HG03175 (cell line): ENCODE data around the gene TRIM3.

ENCODE experiments used
- ATAC-seq: cut with Tn5 transposase; IDR thresholded peaks from one replicate; pipeline ENCODE4 v1.9.1; 2021; ENCODE audit warnings: mild to moderate bottlenecking, moderate library complexity; ENCODE audit not compliant: unreplicated experiment

Gene TRIM3

DNA sequence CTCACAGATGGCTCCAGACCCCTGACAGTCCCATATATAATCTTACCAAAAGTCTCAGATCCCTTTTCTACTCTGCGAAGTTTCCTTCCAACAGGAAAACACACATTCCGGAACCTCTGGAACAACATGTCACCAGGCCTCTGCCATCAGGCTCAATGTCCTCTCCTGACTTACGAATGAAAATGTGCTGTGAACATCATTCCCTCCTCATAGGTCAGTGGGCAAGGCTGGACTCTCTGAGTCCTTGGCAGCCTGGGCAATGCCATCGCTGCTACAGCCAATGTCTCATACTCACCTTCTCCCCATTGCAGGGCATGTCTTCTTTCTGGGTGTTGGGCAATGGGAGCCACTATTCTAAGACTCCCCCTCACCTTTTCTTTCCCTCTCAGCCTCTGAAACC, 31.3 kb downstream of the TRIM3 start:
- ATAC-seq = no peak

DNA sequence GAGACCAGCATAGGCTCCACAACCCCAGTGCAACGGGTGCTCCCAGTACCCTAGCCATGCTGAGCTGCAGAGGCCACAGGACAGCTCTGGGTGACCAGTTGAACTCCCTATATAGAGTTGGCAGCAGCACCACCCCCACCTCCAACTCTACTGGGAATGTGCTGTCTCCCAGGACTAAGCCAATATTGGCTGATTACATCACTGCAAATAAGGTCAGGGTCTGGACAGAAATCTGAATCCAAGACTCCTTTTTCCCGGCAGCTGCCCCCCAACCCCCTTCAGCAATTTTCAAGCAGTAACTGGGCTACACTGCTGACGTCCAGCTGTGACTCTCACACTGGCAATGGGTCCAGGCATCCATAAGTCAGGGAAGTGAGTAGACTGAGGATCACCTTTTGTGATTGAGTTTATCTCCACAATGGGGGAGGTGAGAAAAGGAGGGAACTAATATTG, 32.8 kb downstream of the TRIM3 start, which contains the start of gene HPX:
TSS of gene HPX (minus strand) at position 82 of the 453 bp plus-strand sequence. CDS start at position 58, 24 bp downstream.
- ATAC-seq = no peak

DNA sequence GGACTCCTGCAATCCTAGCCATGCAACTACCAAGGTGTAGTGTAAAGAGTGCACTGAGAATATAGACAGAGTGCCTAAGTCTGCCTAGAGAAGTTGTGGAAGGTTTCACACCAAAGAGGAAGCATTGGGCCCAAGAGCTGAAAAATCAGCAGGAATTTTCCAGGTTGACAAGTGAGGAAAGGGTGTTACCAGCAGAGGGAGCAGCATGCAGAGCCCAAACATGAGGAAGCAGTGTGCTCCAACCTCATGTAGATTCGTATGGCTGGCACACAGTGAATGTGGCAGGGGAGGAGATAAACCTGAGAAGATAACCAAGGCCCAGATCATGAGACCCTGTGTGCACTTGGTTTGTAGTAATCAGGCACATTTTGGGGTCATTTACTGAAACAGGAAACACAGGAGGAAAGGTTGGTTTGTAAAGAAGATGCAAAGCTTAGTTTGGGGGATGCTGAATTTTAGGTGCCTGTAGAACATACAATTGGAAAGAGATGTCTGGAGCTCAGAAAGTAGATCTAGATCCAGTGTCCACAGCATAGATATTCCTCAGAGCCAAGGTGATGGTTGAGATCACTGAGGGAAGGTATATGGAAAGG, 34.7 kb downstream of the TRIM3 start:
- ATAC-seq = no peak

DNA sequence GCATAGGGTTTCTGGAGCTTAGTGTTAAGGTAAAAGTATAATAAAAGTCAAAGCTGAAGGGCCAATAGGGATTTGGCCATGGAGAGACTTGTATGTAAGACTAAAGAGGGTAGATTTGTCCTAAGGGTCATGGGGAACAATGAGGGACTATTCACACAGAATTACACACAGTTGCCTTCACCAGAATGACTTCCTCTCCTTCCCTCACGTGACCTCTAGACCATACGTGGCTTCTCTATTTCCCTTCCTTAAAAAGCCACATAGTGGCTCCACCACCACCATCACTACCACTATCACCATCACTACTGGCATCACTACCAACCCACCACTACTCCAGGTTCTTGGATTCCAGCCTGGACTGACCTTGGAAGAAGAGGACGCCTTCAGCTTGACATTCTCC, 35.7 kb downstream of the TRIM3 start:
- ATAC-seq = no peak

DNA sequence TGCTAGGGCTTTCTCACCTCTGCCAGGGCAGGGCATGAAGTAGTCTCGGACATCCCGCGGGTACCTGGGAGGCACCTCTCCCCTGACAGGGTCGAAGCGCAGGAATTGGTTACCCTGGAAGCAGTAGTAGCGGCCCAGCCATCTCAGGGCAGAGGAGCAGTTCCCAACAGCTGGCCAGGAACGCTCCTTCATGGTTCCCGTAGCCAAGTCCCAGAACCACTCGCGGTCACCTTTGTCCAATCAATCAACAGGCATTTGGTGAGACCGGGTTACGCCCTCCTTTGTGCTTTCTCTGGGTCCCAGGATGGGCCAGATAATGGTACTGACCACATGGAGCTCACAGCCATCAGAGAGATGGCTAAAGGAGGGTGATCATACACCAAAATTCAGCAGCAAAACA, 36.3 kb downstream of the TRIM3 start:
- no peak for ATAC-seq

DNA sequence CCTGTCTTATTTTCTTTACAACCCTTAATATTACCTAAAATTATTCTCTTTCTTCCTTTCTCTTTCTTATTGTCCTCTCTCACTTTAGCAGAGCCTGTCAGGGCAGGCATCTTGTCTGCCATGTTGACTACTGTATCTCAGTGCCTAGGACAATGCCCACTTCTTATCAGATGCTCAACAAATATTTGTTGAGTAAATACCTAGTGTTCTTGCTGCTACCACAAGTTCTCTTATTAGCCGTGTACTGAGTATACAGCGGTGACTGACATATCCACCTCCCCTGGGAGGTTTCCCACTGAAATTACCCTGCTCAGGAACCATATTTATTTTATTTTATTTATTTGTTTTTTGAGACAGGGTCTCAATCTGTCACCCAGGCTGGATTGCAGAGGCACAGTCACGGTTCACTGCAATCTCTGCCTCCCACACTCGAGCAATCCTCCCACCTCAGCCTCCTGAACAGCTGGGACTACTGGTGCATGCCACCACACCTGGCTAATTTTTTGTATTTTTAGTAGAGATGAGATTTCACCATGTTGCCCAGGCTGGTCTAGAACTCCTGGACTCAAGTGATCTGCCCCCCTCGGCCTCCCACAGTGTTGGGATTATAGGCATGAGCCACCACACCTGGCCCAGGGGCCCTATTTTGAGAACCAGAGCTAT, 39.6 kb downstream of the TRIM3 start:
- no peak for ATAC-seq

DNA sequence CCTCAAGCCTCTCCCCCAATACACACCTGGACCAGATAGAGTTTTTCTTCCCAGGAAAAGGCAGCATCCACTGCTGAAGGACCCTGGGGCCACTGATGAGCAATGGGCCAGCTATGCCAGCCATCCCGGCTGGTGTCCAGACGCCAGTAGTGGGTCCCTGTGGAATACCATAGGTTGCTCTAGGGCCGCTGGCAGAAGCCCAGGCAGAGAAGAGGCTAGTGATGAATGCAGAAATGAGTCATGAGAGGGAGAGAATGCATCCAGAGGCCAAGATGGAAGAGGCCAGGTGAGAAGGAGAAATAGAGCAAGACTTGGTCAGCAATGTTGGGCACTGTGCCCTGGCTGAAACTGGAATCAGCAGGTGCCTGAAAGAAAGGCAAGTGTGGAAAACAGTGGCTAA, 41.9 kb downstream of the TRIM3 start:
- no peak for ATAC-seq

DNA sequence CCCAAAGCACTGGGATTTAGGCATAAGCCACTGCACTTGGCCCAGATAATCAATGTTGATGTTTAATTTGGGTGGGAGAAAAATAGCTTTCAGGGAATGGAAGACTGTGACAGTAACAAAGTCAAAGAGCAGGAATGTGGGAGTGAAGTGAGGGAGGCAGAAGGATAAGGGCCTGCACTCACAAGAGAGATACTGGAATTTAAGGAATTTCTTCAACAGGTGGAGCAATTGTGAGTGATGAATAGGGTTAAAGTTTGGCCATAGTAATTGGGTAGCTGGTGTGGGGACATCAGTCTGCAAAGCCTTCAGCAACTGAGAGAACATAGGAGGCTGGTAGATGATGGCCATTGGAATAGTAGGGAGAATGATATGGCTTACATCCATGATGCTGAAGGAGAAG, 46.2 kb downstream of the TRIM3 start:
- ATAC-seq = no peak

DNA sequence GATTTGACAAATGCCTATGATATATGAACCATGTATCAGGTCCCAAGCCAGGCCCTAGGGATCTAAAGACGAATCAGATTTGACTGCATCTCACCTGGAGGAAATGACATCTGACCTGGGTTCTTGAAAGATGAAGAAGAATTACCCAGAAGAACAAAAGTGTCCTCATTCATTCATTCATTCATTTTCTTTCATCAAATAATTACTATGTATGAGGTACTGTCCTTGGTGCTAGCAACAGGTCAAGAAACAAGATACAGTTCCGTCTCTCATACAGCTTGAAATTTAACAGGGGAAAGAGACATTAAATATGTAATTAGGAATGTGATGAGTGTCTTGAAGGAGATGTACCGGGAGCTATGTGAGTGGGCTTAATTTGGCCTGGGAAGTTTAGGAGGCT, 53.1 kb downstream of the TRIM3 start:
- ATAC-seq = no peak

DNA sequence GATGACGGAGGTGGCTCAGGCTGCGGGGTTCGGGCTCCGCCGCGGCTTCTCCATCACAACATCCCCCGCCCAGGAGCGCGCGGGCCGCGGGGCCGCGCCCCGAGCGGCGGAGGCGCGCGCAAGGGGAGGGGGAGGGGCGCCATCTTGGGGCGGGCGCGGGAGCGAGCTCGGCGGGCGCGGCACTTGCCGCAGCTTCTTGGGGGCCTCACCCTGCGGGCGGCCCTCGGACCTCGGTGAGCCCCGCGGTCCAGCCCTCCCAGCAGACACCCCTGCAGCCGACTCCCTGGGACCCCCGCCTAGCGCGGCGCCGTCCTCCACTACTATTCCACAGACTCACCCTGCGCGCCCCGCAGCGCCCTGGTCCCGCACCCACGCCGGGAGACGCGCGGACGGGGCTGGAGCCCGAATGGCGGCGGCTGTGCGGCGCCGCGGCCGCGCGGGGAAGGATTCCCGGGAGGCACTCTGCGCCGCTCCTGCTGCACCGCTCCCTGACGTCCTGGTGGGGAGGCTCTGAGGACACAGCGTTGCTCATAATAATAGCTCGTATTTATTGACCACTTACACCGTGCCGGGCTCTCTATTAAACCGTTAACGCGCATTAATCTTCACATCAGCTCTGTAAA, 54.6 kb downstream of the TRIM3 start, which contains the start of gene APBB1:
TSS of gene APBB1 (minus strand) at position 86 of the 623 bp plus-strand sequence. CDS start 7,747 bp downstream, outside the sequence.
- no peak for ATAC-seq

DNA sequence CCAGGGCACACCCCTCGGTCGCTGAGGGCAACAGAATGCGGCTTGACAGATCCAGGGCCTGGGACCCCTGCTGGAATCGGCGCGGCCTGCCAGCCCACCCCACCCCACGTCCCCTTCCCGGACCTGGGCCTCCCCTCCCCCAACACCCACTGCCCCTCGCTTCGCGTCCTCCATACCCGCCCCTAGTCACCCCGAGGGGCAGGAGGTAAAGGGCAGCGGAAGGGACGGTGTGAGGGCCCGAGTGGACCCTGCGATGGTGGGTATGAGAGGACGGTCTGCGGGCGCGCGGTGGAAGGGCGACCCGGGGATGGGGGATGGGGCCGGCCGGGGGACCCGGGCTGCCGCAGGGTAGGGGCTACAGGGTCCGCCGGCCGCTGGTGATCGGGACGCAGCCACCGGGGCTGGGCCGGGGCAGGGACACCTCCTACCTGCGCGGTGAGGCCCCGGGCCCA, 55.2 kb downstream of the TRIM3 start:
- no peak for ATAC-seq

DNA sequence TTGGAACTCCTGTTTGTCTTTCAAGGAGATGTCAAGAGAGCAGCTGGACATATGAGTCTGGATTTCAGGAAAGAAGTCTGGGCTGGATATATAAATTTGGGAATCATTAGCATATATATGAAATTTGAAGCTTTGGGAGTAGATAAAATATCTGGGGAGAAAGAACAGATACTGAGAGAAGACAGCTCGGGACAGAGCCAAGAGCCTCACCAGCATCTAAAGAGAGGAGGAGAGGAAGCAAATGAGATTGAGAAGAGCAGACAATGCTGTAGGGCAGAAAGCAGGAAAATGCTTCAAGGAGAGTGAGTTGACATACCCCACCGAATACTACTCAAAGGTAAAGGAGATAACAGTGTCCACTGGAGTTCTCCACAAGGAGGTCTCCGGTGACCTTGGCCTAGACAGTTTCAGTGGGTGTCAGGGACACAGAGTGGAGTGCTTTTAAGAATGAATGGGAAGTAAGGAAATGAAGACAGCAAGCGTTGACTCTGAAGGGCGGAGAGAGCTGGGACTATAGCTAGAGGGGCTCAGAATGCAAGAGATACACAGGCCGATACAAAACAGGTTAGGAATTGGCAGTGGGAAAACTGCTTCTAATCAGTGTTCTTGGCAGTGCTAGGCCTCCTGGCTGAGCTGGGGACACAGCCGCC, 55.7 kb downstream of the TRIM3 start:
- ATAC-seq = no peak

DNA sequence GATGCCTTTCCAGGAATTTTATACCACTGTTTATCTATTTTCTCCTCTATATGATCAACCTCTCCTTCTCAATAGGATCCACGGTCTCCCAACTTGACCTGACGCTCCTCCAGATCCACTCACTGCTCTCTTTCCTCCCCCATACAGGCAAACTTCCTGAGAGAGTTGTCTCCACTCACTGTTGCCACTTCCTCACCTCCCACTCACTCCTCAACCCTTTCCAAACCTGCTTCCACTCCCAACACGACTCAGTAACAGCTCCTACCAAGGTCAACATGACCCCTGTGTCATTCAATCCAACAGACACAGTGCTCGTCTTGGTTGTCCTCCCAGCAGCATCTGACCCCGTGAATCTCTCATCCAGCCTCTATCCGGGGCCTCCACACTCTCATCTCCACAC, 57.9 kb downstream of the TRIM3 start:
- no peak for ATAC-seq

DNA sequence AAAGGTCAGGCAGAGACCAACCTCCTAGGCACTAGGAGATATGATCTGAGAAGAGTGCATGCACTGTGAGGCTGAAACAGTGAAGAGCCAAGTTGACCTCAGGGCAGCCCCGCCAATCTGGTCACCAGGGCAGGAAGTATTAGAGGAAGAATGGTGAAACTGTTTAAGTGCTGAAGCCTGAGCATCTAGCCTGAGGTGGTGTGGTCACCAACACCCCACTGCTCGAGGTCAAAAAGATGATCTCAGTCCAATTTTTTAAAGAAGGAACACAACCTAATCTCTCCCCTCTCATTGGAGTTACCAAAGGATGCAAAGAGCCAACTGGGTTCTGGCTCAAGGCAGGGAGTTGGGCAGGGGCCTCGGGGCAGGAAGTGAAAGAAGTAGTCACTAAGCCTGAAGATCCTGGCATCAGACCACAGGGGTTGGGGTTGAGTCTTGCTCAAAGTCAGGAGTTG, 58.8 kb downstream of the TRIM3 start:
- ATAC-seq = peak; percentile 48

DNA sequence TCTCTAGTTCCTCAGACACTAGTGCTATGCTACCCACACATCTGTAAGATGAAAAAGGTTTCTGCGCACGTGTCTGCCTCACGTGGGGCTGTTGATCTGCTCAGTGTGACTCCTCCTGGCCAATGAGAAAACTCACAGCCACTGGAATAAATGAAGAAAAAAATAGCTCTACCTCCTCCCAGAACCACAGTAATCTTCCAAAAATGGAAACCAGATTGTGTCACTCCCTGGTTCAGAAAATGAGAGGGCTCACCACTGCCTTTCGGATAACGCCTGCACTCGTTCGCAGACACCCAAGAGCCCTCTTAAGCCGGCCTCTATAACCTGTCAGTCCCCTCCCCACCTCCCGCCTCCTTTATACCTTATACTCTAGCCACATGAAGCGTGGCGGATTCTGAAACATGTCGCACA, 59.9 kb downstream of the TRIM3 start:
- no peak for ATAC-seq

DNA sequence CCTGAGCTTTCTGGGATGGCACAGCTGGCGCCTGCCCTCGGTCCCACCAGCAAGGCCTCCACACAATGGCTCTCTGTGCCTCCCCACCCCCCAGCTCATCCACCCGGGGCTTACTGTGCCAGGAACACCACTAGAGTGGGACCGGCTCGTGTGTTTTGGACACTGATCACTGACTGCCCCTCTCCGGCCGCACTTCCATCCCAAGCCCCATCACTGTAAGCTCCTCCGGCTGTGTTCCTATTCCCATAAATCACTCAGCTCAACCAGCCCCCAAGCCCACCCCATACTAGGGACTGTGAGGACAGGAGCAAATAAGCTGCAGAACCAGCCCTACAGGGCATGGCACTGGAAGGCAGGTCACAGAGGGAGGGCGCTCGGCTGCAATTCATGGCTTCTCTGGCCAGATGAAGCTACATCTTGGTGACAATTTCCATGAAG, 62.1 kb downstream of the TRIM3 start:
- no peak for ATAC-seq

DNA sequence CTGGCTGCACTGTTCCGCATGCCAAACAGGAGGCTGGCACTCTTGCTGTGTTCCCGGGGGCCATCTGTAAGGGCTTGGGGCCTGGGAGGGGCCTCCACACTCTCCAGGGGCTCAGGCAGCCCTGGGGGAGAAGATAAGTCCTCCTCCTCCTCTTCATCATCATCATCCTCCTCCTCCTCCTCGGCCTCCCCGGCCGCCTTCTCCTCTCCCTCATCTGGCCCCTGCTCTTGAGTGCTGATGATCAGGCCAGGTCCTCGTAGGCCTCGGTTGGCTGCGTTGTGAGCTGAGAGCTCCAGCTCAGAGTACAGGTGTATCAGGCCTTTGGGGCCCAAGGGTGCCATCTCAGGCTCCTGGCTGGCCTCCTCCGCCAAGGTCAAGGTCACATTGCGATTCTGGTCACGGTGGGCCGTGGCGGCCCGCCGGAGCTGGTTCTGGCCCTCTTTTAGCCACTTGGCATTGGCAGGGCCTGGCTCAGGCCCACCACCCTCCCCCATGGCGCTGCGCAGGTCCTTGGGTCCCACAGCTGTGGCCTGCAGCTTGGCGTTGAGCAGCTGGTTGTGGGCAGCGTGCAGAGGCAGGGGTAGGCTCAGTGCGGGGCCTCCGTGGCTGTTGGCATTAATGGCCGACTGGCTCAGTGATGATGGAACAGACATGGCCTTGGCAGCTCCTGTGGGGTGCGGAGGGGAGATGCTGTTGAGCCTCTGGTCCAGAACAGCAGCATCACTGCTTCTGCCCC, 62.9 kb downstream of the TRIM3 start:
- ATAC-seq = no peak

DNA sequence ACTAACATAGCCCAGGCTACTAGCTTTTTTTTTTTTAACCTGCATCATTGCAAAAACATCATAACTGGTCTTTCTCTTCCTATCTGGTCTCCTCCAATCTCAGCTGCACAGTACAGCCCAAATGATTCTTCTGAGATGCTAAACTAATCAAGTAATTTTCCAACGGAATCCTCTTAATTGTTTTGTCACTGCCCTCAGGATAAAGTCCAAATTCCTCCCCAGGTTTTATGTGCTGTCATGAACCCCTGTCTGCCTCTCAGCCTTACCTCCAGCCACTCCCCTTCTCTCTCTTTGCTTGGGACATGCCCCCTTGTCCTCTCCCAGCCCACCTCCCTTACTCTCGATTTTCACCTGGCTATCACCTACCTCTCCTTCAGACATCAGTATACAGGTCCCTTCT, 67.4 kb downstream of the TRIM3 start:
- no peak for ATAC-seq

DNA sequence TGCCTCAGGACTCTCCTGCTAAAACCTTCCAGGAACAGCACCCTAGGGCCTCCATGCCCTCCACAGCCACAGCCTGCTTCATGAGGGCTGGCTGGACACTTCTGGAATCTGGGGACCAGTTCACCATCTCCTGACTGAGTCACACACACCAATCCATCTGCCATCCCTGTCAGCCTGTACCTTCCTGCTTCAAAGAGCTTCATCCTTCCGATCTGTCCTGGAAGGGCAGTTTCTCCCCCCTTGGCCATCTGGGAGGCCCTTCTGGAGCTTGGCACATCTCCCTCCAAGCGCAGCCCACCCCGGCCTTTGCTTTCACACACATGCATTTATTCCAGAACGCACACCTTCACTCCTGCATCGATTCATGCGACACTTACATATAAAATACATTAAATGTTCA, 67.9 kb downstream of the TRIM3 start:
- no peak for ATAC-seq

DNA sequence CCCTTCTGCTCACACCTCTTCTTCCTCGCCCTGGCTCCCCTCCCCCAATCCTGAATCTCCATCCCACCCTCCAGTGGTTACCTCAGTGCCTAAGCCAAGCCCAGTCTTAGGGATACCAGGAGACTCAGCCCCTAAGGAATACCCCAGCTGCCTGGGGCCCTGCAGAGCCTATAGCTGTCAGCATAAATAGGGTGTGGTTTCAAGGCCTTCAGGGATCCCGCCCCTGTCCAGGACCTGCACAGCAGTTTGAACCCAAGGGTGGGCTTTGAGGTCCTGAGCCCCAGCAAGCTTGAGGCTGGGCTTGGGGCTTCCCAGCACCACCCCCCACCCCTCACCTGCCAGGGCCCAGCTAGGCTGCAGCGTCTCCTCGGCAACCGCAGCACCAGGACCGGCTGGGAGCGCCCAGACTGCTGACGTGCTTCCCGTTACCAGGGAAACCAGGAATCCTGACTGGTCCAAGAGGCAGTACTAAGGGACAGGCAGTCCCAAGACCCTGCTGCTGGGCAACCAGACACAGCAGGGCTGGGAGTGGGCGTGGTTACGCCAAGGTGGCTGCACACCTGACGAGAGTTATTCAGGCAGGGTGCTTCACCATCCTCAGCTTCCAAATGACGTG, 68.6 kb downstream of the TRIM3 start:
- no peak for ATAC-seq
